Uterus (tissue), 4 donors: ENCODE data around the gene KSR2. TPM values are rescaled to one million over a fixed set of nuclear protein-coding genes. Genes with fewer than 3 reads are reported as not detected.
"Not testable (repeated sequence)": the region's sequence is repeated elsewhere in the genome, so short reads cannot be mapped to it uniquely, and the experiment has no call there.

Experiments used
- DNase-seq, 2 donors: peaks; one replicate each; pipeline ENCODE4 v3.0.0-alpha.2; 2019 to 2020
- H3K27ac ChIP-seq, 2 donors: fragments of 200-600 bp; sonication (generic); 1 replicate in 1 of 2; 2 replicates in 1 of 2; pipeline ENCODE4 v1.5.1; 2016 to 2018
- H3K27me3 ChIP-seq, 2 donors: fragments of 200-600 bp; sonication (generic); one replicate each; pipeline ENCODE4 v1.5.1; 2018 to 2019; ENCODE audit warnings: control low read depth in 1 of 2
- H3K36me3 ChIP-seq, 2 donors: fragments of 200-600 bp; sonication (generic); one replicate each; pipeline ENCODE4 v1.5.1; 2019; ENCODE audit warnings: control low read depth in 1 of 2
- H3K4me1 ChIP-seq, 2 donors: fragments of 200-600 bp; sonication (generic); one replicate each; pipeline ENCODE4 v1.5.1; 2018 to 2019; ENCODE audit warnings: control low read depth in 1 of 2
- H3K4me3 ChIP-seq, 2 donors: fragments of 200-600 bp; sonication (generic); 1 replicate in 1 of 2; 2 replicates in 1 of 2; pipeline ENCODE4 v1.5.1; 2018 to 2019; ENCODE audit warnings: mild to moderate bottlenecking in 1 of 2
- H3K9me3 ChIP-seq, 2 donors: fragments of 200-600 bp; sonication (generic); one replicate each; pipeline ENCODE4 v1.5.1; 2019; ENCODE audit warnings: control low read depth in 1 of 2
- CTCF ChIP-seq, 4 experiments: fragments of 200-600 bp in 2 of 4; fragments of 450-650 bp in 2 of 4; sonication (generic) in 2 of 4; IDR thresholded peaks; one replicate each; pipeline ENCODE4 v1.5.1; 2016 to 2019; ENCODE audit warnings: antibody characterized with exemption in 4 of 4, mild to moderate bottlenecking in 2 of 4, moderate library complexity in 1 of 4
- POLR2A ChIP-seq, 2 donors: fragments of 450-650 bp; IDR thresholded peaks; one replicate each; pipeline ENCODE4 v1.6.1; 2016; ENCODE audit warnings: antibody characterized with exemption in 2 of 2, mild to moderate bottlenecking in 1 of 2, moderate library complexity in 1 of 2
- intact Hi-C: fragments of 100-400 bp; cut with DNase I; formaldehyde crosslinking; loops from one replicate; pipeline ENCODE4 v1.15.1; 2023; ENCODE audit warnings: low total_unique reads
- total RNA-seq, 4 donors: library from RNA; depleted of rRNA in 3 of 4; stranded (reverse); fragments of >200 nt in 3 of 4; gene quantifications; one replicate each; pipeline versions ENCODE4 v1.1.0 to v1.2.4, GENCODE V29; 2014 to 2023
- donor health status: DM: yes; HTN: yes; CAD: no.

Gene KSR2
- total RNA-seq, 4 donors from 2014 or later = 0.03 to 0.28 TPM; not detected in 2

GRCh38 chr12:117876436-117876816 is 92.4 kb downstream of the KSR2 start:
- intact Hi-C loops = no loop called here
- H3K9me3 ChIP-seq = no peaks in the 10 kb centered on the region
- peaks cover 0 to 5% of the 10 kb centered on the region in 2 donors for H3K27me3 ChIP-seq
- TF ChIP-seq CTCF (IDR thresholded peaks at IDR 0.05) (no peak), POLR2A (IDR thresholded peaks at IDR 0.05) (no peak)
- no peak for DNase-seq
- H3K4me3 ChIP-seq = no peak overlapping the region
- no peak overlapping the region for H3K27ac ChIP-seq
- no peaks in the 10 kb centered on the region for H3K4me1 ChIP-seq
- no peaks in the 10 kb centered on the region for H3K36me3 ChIP-seq

- H3K4me3 ChIP-seq = no peak overlapping the region
- TF ChIP-seq CTCF (IDR thresholded peaks at IDR 0.05) = no peak
- no peak for TF ChIP-seq POLR2A (IDR thresholded peaks at IDR 0.05)
- no peak for DNase-seq
- no peaks in the 10 kb centered on the region for H3K9me3 ChIP-seq
- H3K27me3 ChIP-seq = peaks cover 0 to 5% of the 10 kb centered on the region in 2 donors
- intact Hi-C loops = no loop called here
- H3K36me3 ChIP-seq = no peaks in the 10 kb centered on the region
- no peak overlapping the region for H3K27ac ChIP-seq
- no peaks in the 10 kb centered on the region for H3K4me1 ChIP-seq
Observed at GRCh38 chr12:117875744-117876435, 92.9 kb downstream of the KSR2 start.

GRCh38 chr12:117874842-117875434 is 93.9 kb downstream of the KSR2 start:
- Histone ChIP-seq H3K27ac (no peak overlapping the region), H3K27me3 (peaks cover 0 to 5% of the 10 kb centered on the region in 2 donors), H3K9me3 (no peaks in the 10 kb centered on the region), H3K4me1 (no peaks in the 10 kb centered on the region), H3K4me3 (no peak overlapping the region), H3K36me3 (no peaks in the 10 kb centered on the region)
- intact Hi-C loops = no loop called here
- peak; percentile 19 to 54 for DNase-seq
- TF ChIP-seq POLR2A (IDR thresholded peaks at IDR 0.05) (no peak), CTCF (IDR thresholded peaks at IDR 0.05) (peak; percentile 53 to 73 (median 64))

- H3K27ac ChIP-seq, intact Hi-C loops, H3K9me3 ChIP-seq, H3K4me1 ChIP-seq, H3K36me3 ChIP-seq, H3K27me3 ChIP-seq, H3K4me3 ChIP-seq, DNase-seq: not testable (repeated sequence)
Observed at GRCh38 chr12:117874198-117874597, 94.6 kb downstream of the KSR2 start.

GRCh38 chr12:117872546-117873169 is 96.1 kb downstream of the KSR2 start:
- no peaks in the 10 kb centered on the region for H3K4me1 ChIP-seq
- no peaks in the 10 kb centered on the region for H3K9me3 ChIP-seq
- TF ChIP-seq POLR2A (IDR thresholded peaks at IDR 0.05) (no peak), CTCF (IDR thresholded peaks at IDR 0.05) (no peak)
- peaks cover 0 to 5% of the 10 kb centered on the region in 2 donors for H3K27me3 ChIP-seq
- H3K27ac ChIP-seq = no peak overlapping the region
- intact Hi-C loops = no loop called here
- H3K4me3 ChIP-seq = no peak overlapping the region
- no peaks in the 10 kb centered on the region for H3K36me3 ChIP-seq
- no peak for DNase-seq
